Stimulated activated CD4-positive, alpha-beta T cell treated with anti-CD3 and anti-CD28 coated beads, Interleukin-15, amount 100 ng/mL, for 48 hours (primary cell): ENCODE data around the gene QSER1.
A peak's percentile ranks its signal among the peaks of the same experiment; 100 is the strongest.
"Not testable (repeated sequence)": the region's sequence is repeated elsewhere in the genome, so short reads cannot be mapped to it uniquely, and the experiment has no call there.

Source experiments
- DNase-seq, 2 donors: peaks; one replicate each; pipeline ENCODE4 v3.0.0-alpha.2; 2020; ENCODE audit warnings: low read depth in 2 of 2

QSER1 gene

DNA sequence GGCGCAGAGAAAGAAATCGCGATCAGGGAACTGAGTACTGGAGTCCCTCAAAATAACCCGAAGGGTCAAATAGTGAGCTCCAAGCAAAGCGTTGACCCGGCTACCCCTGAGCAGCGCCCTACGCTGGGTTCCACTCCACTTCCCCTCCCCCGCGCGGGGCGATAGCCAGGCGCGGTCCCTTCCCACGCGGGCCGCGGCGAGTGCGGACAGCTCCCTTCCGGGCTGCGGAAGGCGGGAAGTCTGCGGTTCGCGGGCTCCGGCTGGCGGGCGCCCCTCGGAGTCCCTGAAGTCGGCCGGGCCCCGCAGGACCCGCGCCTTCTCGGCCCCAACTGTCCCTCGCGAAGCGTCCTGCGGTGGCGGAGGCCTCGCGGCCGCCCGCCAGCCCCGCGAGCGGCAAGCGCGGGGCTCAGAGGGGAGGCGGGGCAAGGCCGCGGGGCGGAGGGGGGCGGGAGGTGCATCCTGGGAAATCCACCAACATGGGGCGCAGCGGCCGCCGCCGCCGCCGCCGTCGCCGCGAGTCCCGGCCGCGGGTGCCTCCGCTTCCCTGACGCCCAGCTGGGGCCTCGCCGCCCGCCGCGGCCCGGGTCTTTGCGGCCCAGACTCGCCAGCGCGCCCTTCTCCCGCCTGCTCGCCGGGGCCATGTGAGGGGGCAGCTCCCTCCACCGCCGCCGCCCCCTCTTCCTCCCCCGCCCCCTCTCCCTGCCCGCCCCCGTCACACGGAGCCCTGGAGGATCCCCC lies at the start of gene QSER1:
QSER1 (plus strand) TSS at position 457 of the 738 bp plus-strand sequence. CDS start 315 bp downstream, outside the sequence.
- DNase-seq = peak; percentile 47 to 60

DNA sequence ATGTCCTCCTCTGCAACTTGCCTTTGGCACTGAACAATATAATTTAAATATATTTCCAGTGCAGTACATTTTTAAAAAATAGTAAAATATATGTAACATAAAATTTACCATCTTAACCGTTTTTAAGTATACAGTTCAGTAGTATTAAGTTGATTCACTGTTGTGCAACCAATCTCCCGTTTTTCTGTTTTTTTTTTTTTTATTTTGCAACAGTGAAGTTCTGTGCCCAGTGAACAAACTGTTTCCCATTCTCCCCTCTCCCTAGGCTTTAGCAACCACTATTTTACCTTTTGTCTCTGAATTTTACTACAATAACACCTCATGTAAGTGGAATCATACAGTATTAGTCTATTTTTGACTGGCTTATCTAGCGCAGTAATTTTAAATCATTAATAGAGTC lies 49.1 kb upstream of the QSER1 start:
- DNase-seq = no peak

DNA sequence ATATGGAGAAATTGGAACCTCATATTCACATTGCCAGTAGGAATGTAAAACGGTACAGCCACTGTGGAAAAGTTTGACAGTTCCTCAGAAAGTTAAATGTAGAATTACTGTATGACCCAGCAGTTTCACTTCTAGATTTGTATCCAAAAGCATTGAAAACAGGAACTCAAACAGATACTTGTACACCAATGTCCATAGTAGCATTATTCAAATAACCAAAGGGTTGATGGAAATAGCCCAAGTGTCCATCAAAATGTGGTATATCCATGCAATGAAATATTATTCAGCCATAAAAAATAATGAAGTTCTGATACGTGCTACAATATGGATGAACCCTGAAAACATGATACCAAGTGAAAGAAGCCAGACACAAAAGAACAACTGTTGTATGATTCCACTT lies 45.1 kb upstream of the QSER1 start:
- DNase-seq = no peak

DNA sequence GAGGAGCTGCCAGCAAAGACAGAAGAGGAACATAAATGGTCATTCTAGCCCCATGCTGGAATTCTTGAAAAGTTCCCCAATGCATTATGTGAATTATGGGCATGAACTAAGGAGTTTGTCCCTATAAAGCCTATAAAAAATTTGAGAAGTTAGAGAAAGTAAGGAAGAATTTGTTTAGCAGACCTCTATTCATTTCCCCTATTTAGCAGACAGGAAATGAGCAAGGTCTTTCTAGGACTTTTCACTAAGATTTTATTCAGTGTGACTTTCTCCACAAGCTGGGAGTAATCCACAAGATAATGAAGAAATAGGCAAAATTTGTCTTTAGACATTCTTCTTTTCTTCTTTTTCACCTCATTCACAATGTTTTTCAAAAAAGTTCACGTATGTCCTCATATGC lies 42.9 kb upstream of the QSER1 start:
- no peak for DNase-seq

DNA sequence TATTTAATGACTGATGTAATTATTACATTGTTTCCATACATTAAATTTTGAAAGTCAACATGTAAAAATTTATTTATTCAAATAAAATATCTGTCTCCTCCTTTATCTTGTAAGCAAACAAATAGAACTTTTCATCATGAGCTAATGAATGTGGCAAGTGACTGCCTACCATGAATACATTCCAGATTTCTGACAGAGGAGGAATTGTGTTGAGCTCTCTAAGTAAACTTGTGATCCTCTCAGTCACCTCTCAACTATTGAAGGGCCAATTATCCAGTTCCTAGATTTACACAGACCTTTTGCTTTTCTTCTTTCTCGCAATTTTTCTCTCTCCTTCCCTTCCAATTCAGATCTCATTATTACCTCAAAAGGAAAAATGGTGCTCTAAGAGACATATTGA lies 41.4 kb upstream of the QSER1 start:
- no peak for DNase-seq

DNA sequence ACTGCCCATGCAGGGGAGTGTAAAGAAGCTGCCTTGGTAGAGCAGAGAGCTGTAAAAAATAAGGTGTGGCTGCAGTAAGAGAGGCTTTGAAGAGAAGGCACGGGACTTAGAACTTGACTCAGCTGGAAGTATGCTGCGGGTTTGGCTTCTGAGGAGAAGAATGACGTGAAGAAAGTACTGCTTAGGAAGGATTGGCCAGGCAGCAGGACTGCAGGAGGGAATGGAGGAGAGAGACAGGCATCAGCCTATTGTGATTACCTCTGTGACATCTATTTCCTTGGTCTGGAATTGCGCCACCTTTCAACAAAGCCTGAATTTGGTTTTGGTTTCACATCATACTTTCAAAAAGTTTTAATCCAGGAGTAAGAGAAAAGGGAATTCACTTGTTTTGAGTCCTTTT lies 40.4 kb upstream of the QSER1 start:
- no peak for DNase-seq

DNA sequence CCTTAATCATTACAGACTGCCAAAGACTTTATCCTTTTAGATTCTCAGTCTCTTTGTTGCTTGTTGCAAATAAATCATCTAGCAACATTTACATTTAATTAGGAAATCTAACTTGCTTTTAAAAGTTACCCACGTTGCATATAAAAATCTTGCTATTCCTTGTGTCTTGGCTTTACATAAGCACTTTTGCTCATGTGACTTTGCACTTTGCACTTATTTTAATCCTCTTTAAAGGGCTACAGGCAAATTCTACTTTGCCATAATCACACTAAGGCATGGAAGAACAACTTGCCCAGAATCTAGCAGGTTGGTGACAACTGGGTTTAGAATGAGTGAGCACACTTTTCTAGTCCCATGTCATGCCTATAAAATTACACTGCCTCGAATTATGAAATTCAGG lies 37.0 kb upstream of the QSER1 start:
- DNase-seq = no peak

DNA sequence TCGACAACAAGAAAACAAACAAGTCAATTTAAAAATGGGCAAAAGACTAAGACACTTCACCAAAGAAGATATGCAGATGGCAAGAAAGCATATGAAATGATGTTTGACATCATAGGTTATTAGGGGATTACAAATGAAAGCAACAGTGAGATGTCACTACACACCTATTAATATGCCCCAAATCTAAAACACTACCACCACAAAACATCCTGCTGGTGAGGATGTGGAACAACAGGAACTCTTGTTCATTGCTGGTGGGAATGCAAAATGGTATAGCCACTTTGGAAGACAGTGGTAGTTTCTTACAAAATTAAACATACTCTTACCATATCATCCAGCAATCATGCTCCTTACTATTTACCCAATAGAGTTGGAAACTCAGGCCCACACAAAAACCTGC lies 33.9 kb upstream of the QSER1 start:
- no peak for DNase-seq

DNA sequence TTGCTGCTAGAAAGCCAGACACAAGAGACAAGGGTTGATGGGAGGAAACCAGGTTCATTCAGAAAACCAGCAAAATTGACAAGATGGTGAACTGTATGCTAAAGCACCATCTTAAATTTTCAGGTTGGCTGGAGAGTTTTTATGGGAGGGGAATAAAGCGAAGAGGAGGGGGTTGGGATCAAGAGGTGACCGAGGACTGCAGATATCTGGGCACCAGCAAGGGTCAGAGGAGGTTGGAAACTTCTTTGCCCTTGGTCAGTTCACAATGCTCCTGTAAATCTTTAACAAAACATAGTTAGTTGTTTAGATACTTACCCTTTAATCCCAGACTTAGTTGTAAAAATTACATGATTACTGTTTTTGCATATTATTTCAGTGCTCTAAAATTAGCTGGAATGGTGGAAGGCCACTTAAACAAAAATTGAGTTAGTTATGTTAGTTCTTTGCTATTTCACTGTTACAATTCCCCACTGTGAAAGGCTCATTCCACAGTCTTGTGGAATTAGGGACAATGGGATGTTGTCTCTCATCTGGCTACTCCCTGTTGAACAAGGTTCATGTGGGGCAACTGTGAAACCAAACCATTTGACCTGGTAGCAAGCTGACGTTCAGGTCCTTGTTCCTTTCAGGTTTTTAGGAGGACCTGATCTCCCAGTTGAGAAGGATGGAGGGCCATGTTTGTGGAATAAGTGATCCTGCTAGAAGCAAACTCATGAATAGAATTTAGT lies 30.6 kb upstream of the QSER1 start:
- DNase-seq = no peak

DNA sequence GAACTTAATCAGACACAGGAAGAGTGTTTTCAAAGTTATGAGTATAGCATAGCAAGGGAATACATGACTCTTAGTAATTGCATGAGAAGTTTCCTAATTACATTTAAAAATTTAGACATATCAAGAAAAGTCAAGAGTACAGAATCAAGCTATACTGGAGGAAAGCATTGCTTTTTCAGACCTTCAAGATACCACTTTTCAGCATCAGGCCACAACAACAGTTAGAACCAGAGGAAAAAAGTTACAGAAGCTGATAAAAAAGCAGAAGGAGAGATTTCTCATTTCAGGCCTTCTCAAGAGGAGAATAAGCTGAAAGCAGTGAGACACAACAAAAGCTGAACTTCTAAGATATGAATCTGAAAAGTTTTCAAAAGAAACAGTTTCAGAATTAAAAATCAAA lies 28.1 kb upstream of the QSER1 start:
- no peak for DNase-seq

DNA sequence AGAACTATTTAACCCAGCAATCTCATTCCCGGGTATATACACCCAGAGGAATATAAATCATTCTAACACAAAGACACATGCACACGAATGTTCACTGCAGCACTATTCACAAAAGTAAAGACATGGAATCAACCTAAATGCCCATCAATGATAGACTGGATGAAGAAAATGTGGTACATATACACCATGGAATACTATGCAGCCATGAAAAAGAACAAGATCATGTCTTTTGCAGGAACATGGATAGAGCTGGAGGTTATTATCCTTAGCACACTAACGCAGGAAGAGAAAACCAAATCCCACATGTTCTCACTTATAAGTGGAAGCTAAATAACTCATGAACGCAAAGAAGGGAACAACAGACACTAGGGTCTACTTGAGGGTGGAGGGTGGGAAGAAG lies 23.9 kb upstream of the QSER1 start:
- DNase-seq = not testable (repeated sequence)

DNA sequence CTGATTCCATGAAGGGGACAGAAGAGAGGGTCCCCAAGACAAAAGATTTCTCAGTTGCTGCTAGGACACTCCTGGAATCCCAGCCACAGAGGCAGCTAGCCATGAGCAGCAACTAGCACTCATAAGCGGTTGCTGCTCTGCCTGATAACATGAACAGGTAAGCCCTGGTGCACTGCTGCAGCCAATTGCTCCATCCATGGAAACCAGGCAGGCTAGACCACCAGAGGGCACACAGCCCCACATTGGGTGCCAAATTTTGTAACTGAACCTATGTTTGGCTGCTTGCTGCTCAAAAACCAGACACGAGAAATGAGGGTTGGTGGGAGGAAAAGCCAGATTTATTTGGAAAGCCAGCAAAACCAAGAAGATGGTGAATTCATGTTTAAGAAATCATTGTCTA lies 21.9 kb upstream of the QSER1 start:
- DNase-seq = no peak

DNA sequence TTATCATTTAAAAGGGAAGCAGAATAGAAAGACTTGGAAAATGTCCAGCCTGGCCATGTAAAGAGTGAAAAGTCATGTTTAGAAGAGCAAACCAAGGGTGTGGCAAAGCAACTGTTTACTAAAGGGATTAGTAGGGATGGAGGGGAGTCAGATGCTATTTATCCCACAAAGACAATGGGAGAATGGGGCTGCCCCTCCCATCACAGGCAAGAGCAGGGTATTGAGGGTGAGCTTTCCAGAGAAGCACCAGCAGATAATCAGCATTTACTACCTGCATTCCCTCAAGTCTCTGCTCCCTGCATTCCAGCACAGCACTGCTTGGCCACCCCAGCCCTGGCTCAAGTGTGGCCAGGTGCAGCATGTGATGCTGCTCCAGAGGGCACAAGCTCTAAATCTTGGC lies 18.5 kb upstream of the QSER1 start:
- no peak for DNase-seq

DNA sequence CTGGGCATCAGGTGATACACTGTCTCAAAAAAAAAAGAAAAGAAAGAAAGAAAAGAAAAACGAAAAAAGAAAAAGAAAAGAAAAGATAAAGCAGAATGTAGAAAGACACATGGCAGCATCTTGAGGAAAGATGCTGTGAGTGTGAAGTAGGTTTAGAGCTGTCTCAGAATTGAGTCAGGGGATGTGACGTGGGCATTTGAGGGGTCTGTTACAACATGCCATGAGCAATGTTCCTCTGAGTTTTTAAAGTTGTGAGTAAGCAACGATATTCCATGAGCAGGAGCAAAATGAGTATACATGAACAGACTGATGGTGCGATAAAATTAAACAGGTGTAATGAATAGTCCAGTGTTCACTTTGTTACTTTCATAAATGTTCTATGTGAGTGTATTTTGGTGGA lies 11.3 kb upstream of the QSER1 start:
- no peak for DNase-seq

DNA sequence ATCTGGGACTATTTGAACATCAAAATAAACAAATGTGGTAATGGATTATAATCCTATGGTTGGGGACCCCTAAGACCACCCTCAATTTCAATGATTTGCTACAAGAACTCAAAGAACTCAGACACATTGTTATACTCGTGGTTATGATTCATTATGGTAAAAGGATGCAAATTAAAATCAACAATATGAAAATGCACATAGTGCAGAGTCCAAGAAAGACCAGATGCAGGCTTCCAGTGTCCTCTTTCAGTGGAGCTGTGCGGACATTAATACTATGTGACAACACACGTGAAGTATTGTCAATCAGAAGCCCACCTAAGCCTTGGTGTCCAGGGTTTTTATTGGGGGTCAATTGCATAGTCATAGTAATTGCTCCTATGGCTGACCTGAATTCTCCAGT lies 9.2 kb upstream of the QSER1 start:
- no peak for DNase-seq

DNA sequence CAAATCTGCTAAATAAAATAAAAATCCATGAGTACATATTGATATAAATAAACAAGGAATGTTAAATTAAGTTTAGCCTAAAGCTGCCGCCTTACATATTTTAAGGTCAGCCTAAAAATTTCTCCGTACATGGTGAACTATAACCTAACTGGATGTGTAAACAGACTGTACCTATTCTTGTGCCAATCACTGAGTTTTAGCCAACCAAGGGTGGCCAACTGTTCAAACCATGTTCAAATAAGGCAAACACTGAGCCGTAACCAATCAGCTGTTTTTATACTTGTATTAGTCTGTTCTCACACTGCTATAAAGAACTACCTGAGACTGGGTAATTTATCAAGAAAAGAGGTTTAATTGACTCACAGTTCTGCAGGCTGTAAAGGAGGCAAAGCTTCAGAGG lies 8.6 kb upstream of the QSER1 start:
- no peak for DNase-seq

DNA sequence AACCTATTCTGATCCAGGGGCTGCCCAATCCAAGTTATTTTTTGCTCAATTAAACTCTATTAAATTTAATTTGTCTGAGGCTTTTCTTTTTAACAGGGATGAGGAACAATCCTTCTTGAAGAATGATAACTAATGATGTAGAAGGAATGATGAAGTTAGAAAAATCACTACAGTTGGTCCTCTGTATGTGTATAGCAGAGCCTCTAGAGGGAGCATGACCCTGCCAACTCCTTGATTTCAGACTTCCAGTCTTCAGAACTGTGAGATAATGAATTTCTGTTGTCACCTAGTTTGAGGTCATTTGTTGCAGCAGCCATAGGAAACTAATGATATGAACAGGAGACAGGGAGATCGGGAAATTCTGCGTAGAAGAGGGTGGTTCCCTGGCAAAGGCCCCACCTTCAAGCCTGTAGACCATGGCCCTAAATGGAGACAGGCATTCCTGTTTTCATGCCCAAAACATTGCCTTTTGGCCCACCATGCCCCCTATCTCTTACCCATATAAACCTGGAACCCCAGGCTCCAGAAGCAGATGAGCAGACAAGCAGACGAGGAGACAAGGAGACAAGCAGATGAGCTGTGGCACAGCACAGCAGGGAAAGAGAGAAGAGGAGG lies 7.7 kb upstream of the QSER1 start:
- no peak for DNase-seq

DNA sequence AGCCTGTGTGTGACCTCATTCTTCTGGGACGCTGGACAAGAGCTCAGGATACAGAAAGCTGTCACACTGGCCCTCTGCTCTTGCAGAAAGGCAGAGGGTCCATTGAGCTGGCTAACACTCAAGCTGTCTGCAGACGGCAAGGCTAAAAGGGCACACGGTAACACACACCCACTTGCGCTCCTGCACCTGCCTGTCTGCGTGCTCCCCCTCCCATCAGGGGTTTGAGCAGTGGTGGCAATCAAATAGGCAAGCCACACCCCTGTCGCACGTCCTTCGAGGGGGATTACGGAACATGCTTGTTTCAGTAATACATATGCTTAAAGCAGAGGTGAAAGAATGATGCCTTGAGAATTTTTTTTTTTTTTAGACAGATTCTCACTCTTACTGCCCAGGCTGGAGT lies 7.1 kb upstream of the QSER1 start:
- no peak for DNase-seq

DNA sequence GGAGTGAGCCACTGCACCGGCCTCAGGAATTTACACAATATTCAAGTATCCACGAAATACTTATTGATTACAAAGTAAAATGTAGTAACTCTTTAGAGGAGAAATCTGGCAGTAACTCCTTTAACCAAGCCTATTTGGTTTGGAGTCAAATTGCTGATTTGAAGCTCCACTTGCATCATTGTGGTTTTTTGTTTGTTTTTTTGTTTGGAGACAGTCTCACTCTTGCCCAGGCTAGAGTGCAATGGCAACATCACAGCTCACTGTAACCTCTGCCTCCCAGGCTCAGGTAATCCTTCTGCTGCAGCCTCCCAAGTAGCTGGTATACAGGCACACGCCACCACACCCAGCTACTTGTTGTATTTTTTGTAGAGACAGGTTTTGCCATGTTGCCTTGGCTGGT lies 6.4 kb upstream of the QSER1 start:
- DNase-seq = no peak

DNA sequence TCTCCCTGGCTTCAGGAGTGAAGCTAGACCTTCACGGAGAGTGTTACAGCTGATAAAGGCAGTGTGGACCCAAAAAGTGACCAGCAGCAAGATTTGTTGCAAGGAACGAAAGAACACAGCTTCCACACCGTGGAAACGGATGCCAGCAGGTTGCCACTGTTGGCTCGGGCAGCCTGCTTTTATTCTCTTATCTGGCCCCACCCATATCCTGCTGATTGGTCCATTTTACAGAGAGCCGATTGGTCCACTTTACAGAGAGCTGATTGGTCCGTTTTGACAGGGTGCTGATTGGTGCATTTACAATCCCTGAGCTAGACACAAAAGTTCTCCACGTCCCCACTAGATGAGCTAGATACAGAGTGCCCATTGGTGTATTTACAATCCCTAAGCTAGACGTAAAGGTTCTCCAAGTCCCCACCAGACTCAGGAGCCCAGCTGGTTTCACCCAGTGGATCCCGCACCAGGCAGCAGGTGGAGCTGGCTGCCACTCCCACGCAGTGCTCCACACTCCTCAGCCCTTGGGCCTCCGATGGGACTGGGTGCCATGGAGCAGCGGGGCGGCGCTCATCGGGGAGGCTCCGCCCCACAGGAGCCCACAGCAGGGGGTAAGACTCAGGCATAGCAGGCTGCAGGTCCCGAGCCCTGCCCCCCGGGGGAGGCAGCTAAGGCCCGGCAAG lies 4.8 kb upstream of the QSER1 start:
- DNase-seq = not testable (repeated sequence)

DNA sequence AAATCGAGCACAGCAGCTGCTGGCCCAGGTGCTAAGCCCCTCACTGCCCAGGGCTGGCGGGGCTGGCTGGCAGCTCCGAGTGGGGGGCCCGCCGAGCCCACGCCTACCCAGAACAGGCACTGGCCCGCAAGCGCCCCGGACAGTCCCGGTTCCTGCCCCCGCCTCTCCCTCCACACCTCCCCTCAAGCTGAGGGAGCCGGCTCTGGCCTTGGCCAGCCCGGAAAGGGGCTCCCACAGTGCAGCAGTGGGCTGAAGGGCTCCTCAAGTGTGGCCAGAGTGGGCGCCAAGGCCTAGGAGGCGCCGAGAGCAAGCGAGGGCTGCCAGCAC lies 4.3 kb upstream of the QSER1 start:
- DNase-seq = not testable (repeated sequence)

DNA sequence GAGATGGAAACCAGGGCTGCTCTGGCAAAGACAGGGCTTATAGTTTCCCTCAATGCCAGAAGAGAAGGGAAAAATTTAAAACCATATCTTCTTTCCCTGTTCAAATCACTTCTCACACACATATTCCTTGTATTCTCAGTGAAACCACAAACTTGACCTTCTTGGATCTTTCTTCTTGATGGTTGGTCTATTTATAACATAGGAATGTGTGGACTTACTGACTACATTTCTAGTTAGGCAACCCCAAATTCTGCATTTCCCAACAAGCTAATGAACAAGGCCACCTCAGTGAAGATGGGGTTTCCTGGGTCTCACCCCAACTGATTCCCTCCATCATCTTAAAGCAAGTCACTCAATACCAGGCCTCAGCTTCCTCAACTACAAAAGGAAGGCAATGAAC lies 3.8 kb upstream of the QSER1 start:
- DNase-seq = no peak
